HG03442 (cell line): ENCODE measurements around the gene FBN1.

Experiments
- ATAC-seq: cut with Tn5 transposase; IDR thresholded peaks from one replicate; pipeline ENCODE4 v1.9.1; 2021; ENCODE audit warnings: mild to moderate bottlenecking, moderate library complexity; ENCODE audit not compliant: unreplicated experiment

The FBN1 gene

GRCh38 chr15:48522123-48522522 lies 123.4 kb downstream of the FBN1 start:
- ATAC-seq = no peak

GRCh38 chr15:48520376-48521155 lies 124.9 kb downstream of the FBN1 start:
- no peak for ATAC-seq

- no peak for ATAC-seq
Observed at GRCh38 chr15:48516121-48516520, 129.4 kb downstream of the FBN1 start.

- no peak for ATAC-seq
Observed at GRCh38 chr15:48515500-48515899, 130.0 kb downstream of the FBN1 start.

GRCh38 chr15:48514103-48514816 lies 131.2 kb downstream of the FBN1 start:
- ATAC-seq = no peak

- ATAC-seq = no peak
Observed at GRCh38 chr15:48510976-48511375, 134.5 kb downstream of the FBN1 start.

- peak; percentile 81 for ATAC-seq
Observed at GRCh38 chr15:48507416-48508065, 138.0 kb downstream of the FBN1 start.

GRCh38 chr15:48505067-48505466 lies 140.4 kb downstream of the FBN1 start:
- ATAC-seq = no peak

- ATAC-seq = peak; percentile 68
Observed at GRCh38 chr15:48501208-48501607, 144.3 kb downstream of the FBN1 start.

GRCh38 chr15:48500595-48500994 lies 144.9 kb downstream of the FBN1 start:
- ATAC-seq = no peak

GRCh38 chr15:48499978-48500377 lies 145.5 kb downstream of the FBN1 start:
- no peak for ATAC-seq

- no peak for ATAC-seq
Observed at GRCh38 chr15:48498828-48499227, 146.7 kb downstream of the FBN1 start.

GRCh38 chr15:48494631-48495030 lies 150.9 kb downstream of the FBN1 start:
- ATAC-seq = no peak

GRCh38 chr15:48493763-48494225 lies 151.7 kb downstream of the FBN1 start:
- no peak for ATAC-seq

- ATAC-seq = no peak
Observed at GRCh38 chr15:48493084-48493762, 152.3 kb downstream of the FBN1 start.

GRCh38 chr15:48486228-48486627 lies 159.3 kb downstream of the FBN1 start:
- no peak for ATAC-seq

GRCh38 chr15:48481802-48482201 lies 163.7 kb downstream of the FBN1 start:
- ATAC-seq = no peak

GRCh38 chr15:48479751-48480150 lies 165.8 kb downstream of the FBN1 start:
- ATAC-seq = no peak

GRCh38 chr15:48478581-48478980 lies 166.9 kb downstream of the FBN1 start:
- no peak for ATAC-seq

GRCh38 chr15:48477795-48478360 lies 167.6 kb downstream of the FBN1 start:
- no peak for ATAC-seq
